BE2C (cell line): ENCODE measurements around the gene TRPM3.

Source experiments
- DNase-seq: peaks from one replicate; pipeline ENCODE4 v3.0.0-alpha.2; 2020
- H3K27me3 ChIP-seq: fragments of 250-450 bp; sonication (Bioruptor Pico); 2 replicates; pipeline ENCODE4 v1.5.1; 2020; ENCODE audit warnings: mild to moderate bottlenecking
- H3K36me3 ChIP-seq: fragments of 250-450 bp; sonication (Bioruptor Pico); 2 replicates; pipeline ENCODE4 v1.5.1; 2020; ENCODE audit warnings: mild to moderate bottlenecking
- H3K4me1 ChIP-seq: fragments of 250-450 bp; sonication (Bioruptor Pico); 2 replicates; pipeline ENCODE4 v1.5.1; 2020
- H3K4me3 ChIP-seq: 2 replicates; pipeline ENCODE4 v1.5.1; 2011; ENCODE audit warnings: low read depth, low read length
- H3K9me3 ChIP-seq: fragments of 250-450 bp; sonication (Bioruptor Pico); 2 replicates; pipeline ENCODE4 v1.5.1; 2020
- CTCF ChIP-seq: IDR thresholded peaks from 2 replicates; pipeline ENCODE4 v1.5.1; 2012; ENCODE audit warnings: mild to moderate bottlenecking, low read depth, low read length

The TRPM3 gene

GRCh38 chr9:70963554-70963953 is 157.9 kb downstream of the TRPM3 start:
- H3K9me3 ChIP-seq, result no peaks in the 10 kb centered on the region
- no peaks in the 10 kb centered on the region for H3K4me1 ChIP-seq
- H3K27me3 ChIP-seq, result no peaks in the 10 kb centered on the region
- no peaks in the 10 kb centered on the region for H3K36me3 ChIP-seq
- H3K4me3 ChIP-seq, result no peak overlapping the region
- no peak for DNase-seq
- no peak for TF ChIP-seq CTCF

- no peak overlapping the region for H3K4me3 ChIP-seq
- no peaks in the 10 kb centered on the region for H3K27me3 ChIP-seq
- H3K36me3 ChIP-seq, result no peaks in the 10 kb centered on the region
- H3K9me3 ChIP-seq, result no peaks in the 10 kb centered on the region
- DNase-seq, result no peak
- no peak for TF ChIP-seq CTCF
- H3K4me1 ChIP-seq, result no peaks in the 10 kb centered on the region
Measured at GRCh38 chr9:70962761-70963440, 158.5 kb downstream of the TRPM3 start.

- H3K4me1 ChIP-seq, result no peaks in the 10 kb centered on the region
- no peak for DNase-seq
- no peak overlapping the region for H3K4me3 ChIP-seq
- TF ChIP-seq CTCF, result no peak
- H3K27me3 ChIP-seq, result no peaks in the 10 kb centered on the region
- H3K36me3 ChIP-seq, result no peaks in the 10 kb centered on the region
- H3K9me3 ChIP-seq, result no peaks in the 10 kb centered on the region
Measured at GRCh38 chr9:70959366-70959765, 162.1 kb downstream of the TRPM3 start.

- Histone ChIP-seq H3K4me1 (no peaks in the 10 kb centered on the region), H3K27me3 (no peaks in the 10 kb centered on the region), H3K4me3 (no peak overlapping the region), H3K9me3 (no peaks in the 10 kb centered on the region), H3K36me3 (no peaks in the 10 kb centered on the region)
- DNase-seq, result no peak
- TF ChIP-seq CTCF, result no peak
Measured at GRCh38 chr9:70954596-70955143, 166.8 kb downstream of the TRPM3 start.

- Histone ChIP-seq H3K36me3 (no peaks in the 10 kb centered on the region), H3K9me3 (no peaks in the 10 kb centered on the region), H3K4me3 (no peak overlapping the region), H3K27me3 (no peaks in the 10 kb centered on the region), H3K4me1 (no peaks in the 10 kb centered on the region)
- TF ChIP-seq CTCF, result no peak
- DNase-seq, result no peak
Measured at GRCh38 chr9:70954126-70954525, 167.3 kb downstream of the TRPM3 start.
